ENCODE results near the gene COL4A2.

- TF ChIP-seq CTCF (IDR thresholded peaks at IDR 0.05), result no peak
- no peak for TF ChIP-seq POLR2A (IDR thresholded peaks at IDR 0.05)
Measured at GRCh38 chr13:110492679-110493593, 185.9 kb downstream of the COL4A2 start.
